CD14-positive monocyte (primary cell): ENCODE measurements around the gene RXYLT1. TPM values are rescaled to one million over a fixed set of nuclear protein-coding genes. Genes with fewer than 3 reads are reported as not detected.
A peak's percentile ranks its signal among the peaks of the same experiment; 100 is the strongest.

Experiments
- DNase-seq, 3 donors: peaks; one replicate each; pipeline ENCODE4 v3.0.0-alpha.2; 2011 to 2022
- H2AFZ ChIP-seq: 2 replicates; pipeline ENCODE4 v1.6.0; 2012; ENCODE audit warnings: mild to moderate bottlenecking, low read depth, low read length, inconsistent platforms; ENCODE audit not compliant: insufficient read depth, poor library complexity, severe bottlenecking
- H3K27ac ChIP-seq, 2 donors: 1 replicate in 1 of 2; 2 replicates in 1 of 2; pipeline ENCODE4 v1.5.1; 2012 to 2013; ENCODE audit warnings: low read length in 2 of 2, control low read depth in 1 of 2, inconsistent platforms in 1 of 2, low read depth in 1 of 2, mild to moderate bottlenecking in 1 of 2
- H3K27me3 ChIP-seq, 2 donors: one replicate each; pipeline versions ENCODE4 v1.6.0 to v1.6.1; 2011 to 2013; ENCODE audit warnings: low read length in 2 of 2; ENCODE audit not compliant: control insufficient read depth in 2 of 2, insufficient read depth in 2 of 2
- H3K36me3 ChIP-seq, 2 donors: replicated peaks in 1 of 2; 1 replicate in 1 of 2; 2 replicates in 1 of 2; pipeline versions ENCODE4 v1.5.1 to v1.6.1; 2012 to 2013; ENCODE audit warnings: low read length in 2 of 2, control low read depth in 1 of 2, inconsistent platforms in 1 of 2, mild to moderate bottlenecking in 1 of 2; ENCODE audit not compliant: insufficient read depth in 2 of 2, control insufficient read depth in 1 of 2
- H3K4me1 ChIP-seq, 2 donors: 1 replicate in 1 of 2; 2 replicates in 1 of 2; pipeline versions ENCODE4 v1.5.1 to v1.6.1; 2012 to 2013; ENCODE audit warnings: low read length in 2 of 2, control low read depth in 1 of 2, inconsistent platforms in 1 of 2, mild to moderate bottlenecking in 1 of 2, moderate library complexity in 1 of 2; ENCODE audit not compliant: insufficient read depth in 2 of 2, control insufficient read depth in 1 of 2
- H3K4me2 ChIP-seq: replicated peaks from 2 replicates; pipeline ENCODE3; 2012; ENCODE audit warnings: low read length, moderate library complexity, mild to moderate bottlenecking; ENCODE audit not compliant: poor library complexity, severe bottlenecking; ENCODE audit errors: extremely low read depth
- H3K4me3 ChIP-seq, 3 experiments: fragments of 200-600 bp in 1 of 3; sonication (generic) in 1 of 3; replicated peaks in 1 of 3; 1 replicate in 2 of 3; 2 replicates in 1 of 3; pipeline ENCODE4 v1.5.1; 2011 to 2013; ENCODE audit warnings: low read length in 3 of 3, mild to moderate bottlenecking in 3 of 3, control low read depth in 2 of 3, low read depth in 2 of 3, inconsistent platforms in 1 of 3, moderate library complexity in 1 of 3
- H3K79me2 ChIP-seq: 2 replicates; pipeline ENCODE4 v1.6.0; 2012; ENCODE audit warnings: mild to moderate bottlenecking, control low read depth, inconsistent platforms, low read length, moderate library complexity; ENCODE audit not compliant: insufficient read depth
- H3K9ac ChIP-seq: 2 replicates; pipeline ENCODE4 v1.6.0; 2017; ENCODE audit warnings: low read length, mild to moderate bottlenecking; ENCODE audit not compliant: insufficient read depth, poor library complexity, severe bottlenecking
- H3K9me3 ChIP-seq, 2 donors: replicated peaks in 1 of 2; 1 replicate in 1 of 2; 2 replicates in 1 of 2; pipeline versions ENCODE4 v1.5.1 to v1.6.1; 2012 to 2013; ENCODE audit warnings: low read length in 2 of 2, control low read depth in 1 of 2; ENCODE audit not compliant: control insufficient read depth in 1 of 2, insufficient read depth in 1 of 2
- H4K20me1 ChIP-seq: 2 replicates; pipeline ENCODE4 v1.6.0; 2012; ENCODE audit warnings: mild to moderate bottlenecking, low read length, control low read depth, moderate library complexity; ENCODE audit not compliant: insufficient read depth
- H3K27ac Mint-ChIP-seq, 7 donors: one replicate each; pipeline ENCODE4 v1.8.0; 2020; ENCODE audit warnings: mild to moderate bottlenecking in 7 of 7, mixed read lengths in 7 of 7, moderate library complexity in 6 of 7, inconsistent platforms in 2 of 7
- H3K27me3 Mint-ChIP-seq, 3 donors: one replicate each; pipeline ENCODE4 v1.8.0; 2021 to 2022; ENCODE audit warnings: low read depth in 3 of 3, mild to moderate bottlenecking in 3 of 3, mixed read lengths in 3 of 3, moderate library complexity in 3 of 3, inconsistent platforms in 1 of 3
- H3K36me3 Mint-ChIP-seq, 2 donors: one replicate each; pipeline ENCODE4 v1.8.0; 2020; ENCODE audit warnings: mixed read lengths in 2 of 2, inconsistent platforms in 1 of 2, mild to moderate bottlenecking in 1 of 2
- H3K4me1 Mint-ChIP-seq: one replicate; pipeline ENCODE4 v1.8.0; 2020; ENCODE audit warnings: mild to moderate bottlenecking, mixed read lengths
- H3K4me3 Mint-ChIP-seq, 2 donors: one replicate each; pipeline ENCODE4 v1.8.0; 2020; ENCODE audit warnings: mild to moderate bottlenecking in 2 of 2, mixed read lengths in 2 of 2, moderate library complexity in 1 of 2
- H3K9me3 Mint-ChIP-seq, 7 donors: one replicate each; pipeline ENCODE4 v1.8.0; 2020 to 2022; ENCODE audit warnings: mixed read lengths in 7 of 7, mild to moderate bottlenecking in 6 of 7, moderate library complexity in 6 of 7, inconsistent platforms in 2 of 7
- CTCF ChIP-seq: fragments of 200-600 bp; IDR thresholded peaks from one replicate; pipeline ENCODE4 v1.8.0; 2022; ENCODE audit warnings: antibody characterized with exemption, mild to moderate bottlenecking
- WGBS: methylation state at CpG from one replicate; pipeline ENCODE4 v1.1.5; 2013; ENCODE audit warnings: missing lambda C conversion rate; ENCODE audit not compliant: insufficient coverage; 5-methylcytosine and 5-hydroxymethylcytosine counted together
- intact Hi-C, 2 donors: fragments of 100-400 bp; cut with micrococcal nuclease; formaldehyde crosslinking; loops; one replicate each; pipeline versions ENCODE4 v1.15.0 to v1.15.1; 2023
- polyA plus RNA-seq, 3 donors: library from polyadenylated mRNA; depleted of rRNA in 1 of 3; unstranded in 2 of 3; stranded (reverse) in 1 of 3; fragments of 300-500 nt in 2 of 3; fragments of >200 nt in 1 of 3; fragmentation: Illumina TruSeq in 2 of 3; gene quantifications; 1 replicate in 2 of 3; 2 replicates in 1 of 3; pipeline ENCODE4 v1.2.3, GENCODE V29; 2012 to 2021

The RXYLT1 gene
- polyA plus RNA-seq, 3 donors = 4.3 to 6.5 (median 6.5) TPM

DNA sequence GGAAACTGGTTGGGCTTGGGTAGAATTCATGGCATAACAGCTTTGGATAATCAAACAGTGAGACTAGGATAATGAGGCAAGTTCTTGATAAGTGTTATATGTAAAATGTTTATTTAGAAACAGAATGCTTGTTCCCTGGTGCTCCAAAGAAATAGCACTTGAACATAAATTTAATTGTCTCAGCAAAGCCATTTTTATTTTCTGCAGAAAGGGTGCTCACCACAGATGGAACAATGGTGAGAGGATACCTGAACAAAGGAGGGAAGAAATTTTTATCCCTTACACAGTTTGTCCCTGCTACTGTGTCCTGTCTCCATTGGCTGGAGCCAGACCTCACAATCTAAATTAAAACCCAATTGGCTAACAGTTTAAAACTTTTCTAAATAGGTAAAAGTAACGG lies 9.3 kb upstream of the RXYLT1 start:
- no peaks in the 10 kb centered on the region for H4K20me1 ChIP-seq
- no peak overlapping the region for H3K4me3 ChIP-seq
- H3K79me2 ChIP-seq = no peaks in the 10 kb centered on the region
- Mint-ChIP-seq H3K9me3 (peaks cover 2 to 13% (median 8%) of the 10 kb centered on the region in 7 donors), H3K4me3 (no peak overlapping the region), H3K36me3 (no peaks in the 10 kb centered on the region), H3K27me3 (peaks cover 0 to 3% (median 0%) of the 10 kb centered on the region in 3 donors), H3K4me1 (no peaks in the 10 kb centered on the region), H3K27ac (peak overlapping the region in 1 of 7 donors; percentile 18)
- H3K4me1 ChIP-seq = no peaks in the 10 kb centered on the region
- no peak overlapping the region for H3K4me2 ChIP-seq
- DNase-seq = no peak
- intact Hi-C loops = no loop called here
- no peaks in the 10 kb centered on the region for H3K9me3 ChIP-seq
- WGBS = no CpG with 5 or more reads among the region's 1 CpG
- H3K27me3 ChIP-seq = no peaks in the 10 kb centered on the region
- no peak overlapping the region for H3K27ac ChIP-seq
- no peak overlapping the region for H3K9ac ChIP-seq
- TF ChIP-seq CTCF = no peak
- no peak overlapping the region for H2AFZ ChIP-seq
- H3K36me3 ChIP-seq = no peaks in the 10 kb centered on the region

DNA sequence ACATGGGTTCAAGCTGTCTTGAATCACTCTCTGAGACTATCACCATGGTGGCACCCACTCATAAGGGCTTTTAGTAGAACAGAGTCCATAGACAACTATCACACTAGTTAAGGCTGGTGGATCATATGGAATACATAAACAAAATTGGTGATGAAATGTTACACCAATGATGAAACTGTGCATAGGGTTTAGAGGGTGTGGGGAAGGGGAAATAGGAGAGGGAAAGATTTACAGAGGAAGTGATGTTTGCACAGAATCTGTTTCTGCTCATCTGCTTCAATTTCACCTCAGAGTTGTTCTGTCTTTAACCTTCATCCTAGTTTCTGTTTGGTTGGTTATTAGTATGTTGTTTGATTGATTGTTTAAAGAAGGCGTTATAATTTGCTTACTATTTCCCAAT lies 2.4 kb upstream of the RXYLT1 start:
- peaks cover 19 to 30% of the 10 kb centered on the region in 2 donors for H3K4me1 ChIP-seq
- H3K9ac ChIP-seq = no peak overlapping the region
- H4K20me1 ChIP-seq = no peaks in the 10 kb centered on the region
- H3K36me3 ChIP-seq = peaks cover 0 to 3% of the 10 kb centered on the region in 2 donors
- H2AFZ ChIP-seq = peak overlapping the region; percentile 51
- peak overlapping the region in 1 of 3 experiments; percentile 26 for H3K4me3 ChIP-seq
- peak overlapping the region in 1 of 2 donors; percentile 33 for H3K4me3 Mint-ChIP-seq
- H3K27ac ChIP-seq = no peak overlapping the region
- H3K27me3 ChIP-seq = no peaks in the 10 kb centered on the region
- H3K9me3 ChIP-seq = no peaks in the 10 kb centered on the region
- H3K27me3 Mint-ChIP-seq = peaks cover 0 to 3% (median 0%) of the 10 kb centered on the region in 3 donors
- peak; percentile 23 to 36 (median 33) for DNase-seq
- H3K4me2 ChIP-seq = no peak overlapping the region
- peaks cover 27% of the 10 kb centered on the region for H3K4me1 Mint-ChIP-seq
- peaks cover 7% of the 10 kb centered on the region for H3K79me2 ChIP-seq
- H3K36me3 Mint-ChIP-seq = peaks cover 0 to under 1% of the 10 kb centered on the region in 2 donors
- no CpG with 5 or more reads among the region's 1 CpG for WGBS
- no peak for TF ChIP-seq CTCF
- intact Hi-C loops = no loop called here
- H3K9me3 Mint-ChIP-seq = no peaks in the 10 kb centered on the region
- H3K27ac Mint-ChIP-seq = peak overlapping the region in 2 of 7 donors; percentile 26 to 76
